GM18520 (cell line): ENCODE data around the gene ATXN7L1.

Source experiments
- ATAC-seq: cut with Tn5 transposase; IDR thresholded peaks from one replicate; pipeline ENCODE4 v1.9.1; 2021; ENCODE audit not compliant: unreplicated experiment

Gene ATXN7L1

GRCh38 chr7:105652359-105652993 is 223.9 kb downstream of the ATXN7L1 start:
- no peak for ATAC-seq

DNA sequence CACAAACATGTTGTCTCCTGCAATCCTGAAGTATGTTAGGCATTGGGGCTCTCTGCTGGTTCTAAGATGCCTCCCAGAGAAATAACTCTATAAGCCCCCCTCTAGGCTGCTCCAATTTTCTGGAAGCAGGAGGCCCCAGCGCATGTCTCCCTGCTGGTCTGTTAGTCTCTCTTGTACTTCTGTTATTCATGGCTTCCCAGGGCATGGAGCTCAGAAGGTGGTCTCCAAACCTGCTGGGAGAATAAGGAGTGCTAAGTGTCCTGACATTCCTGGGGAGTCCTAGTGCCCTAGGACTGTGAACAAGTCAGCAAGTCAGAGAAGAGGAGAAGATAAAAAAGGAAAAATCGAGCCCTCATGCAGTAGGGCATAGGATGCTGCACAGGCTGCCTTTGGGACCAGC is 224.6 kb downstream of the ATXN7L1 start:
- ATAC-seq = no peak

- ATAC-seq = no peak
Observed at GRCh38 chr7:105650382-105650970, 225.9 kb downstream of the ATXN7L1 start.

GRCh38 chr7:105649727-105650381 is 226.5 kb downstream of the ATXN7L1 start:
- ATAC-seq = no peak

GRCh38 chr7:105648561-105649401 is 227.6 kb downstream of the ATXN7L1 start:
- ATAC-seq = no peak

DNA sequence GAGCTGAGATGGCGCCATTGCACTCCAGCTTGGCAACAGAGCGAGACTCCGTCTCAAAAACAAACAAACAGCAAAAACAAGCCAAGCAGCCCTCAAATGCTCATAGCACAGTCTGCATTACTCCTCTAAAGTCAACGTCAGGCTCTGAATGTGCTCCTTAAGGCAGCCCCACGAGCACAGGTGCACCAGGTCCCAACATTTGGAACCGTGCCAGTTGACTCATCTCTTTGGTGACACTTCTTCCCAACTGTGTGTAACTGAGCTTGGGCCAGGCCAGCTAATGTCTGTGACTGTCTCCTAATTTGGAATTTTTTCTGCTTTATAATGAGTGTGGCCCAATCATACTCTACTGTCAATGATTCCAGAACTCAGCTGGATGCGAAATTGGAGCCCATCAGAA is 228.8 kb downstream of the ATXN7L1 start:
- ATAC-seq = no peak

GRCh38 chr7:105644937-105645336 is 231.5 kb downstream of the ATXN7L1 start:
- no peak for ATAC-seq

GRCh38 chr7:105643851-105644250 is 232.5 kb downstream of the ATXN7L1 start:
- no peak for ATAC-seq

DNA sequence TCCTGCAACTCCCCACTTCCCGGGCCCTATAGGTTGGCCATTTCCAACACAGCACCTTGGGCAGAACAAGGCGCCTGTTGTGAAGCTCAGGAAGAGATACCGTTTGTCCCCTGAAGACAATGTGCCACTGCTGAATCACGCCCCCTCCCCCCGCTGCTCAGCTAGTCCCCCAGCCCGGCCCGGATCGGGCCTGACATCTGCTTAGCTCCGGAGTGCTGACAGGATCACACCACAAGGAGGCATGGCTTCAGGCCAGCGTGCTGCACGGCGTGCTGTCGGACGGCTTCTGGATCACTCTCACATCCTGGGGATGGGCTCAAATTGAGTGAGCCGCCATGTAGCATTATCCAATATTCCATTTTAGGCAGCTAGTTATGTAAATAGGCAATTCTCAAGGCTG is 233.0 kb downstream of the ATXN7L1 start:
- ATAC-seq = no peak

GRCh38 chr7:105642264-105642663 is 234.1 kb downstream of the ATXN7L1 start:
- ATAC-seq = no peak

DNA sequence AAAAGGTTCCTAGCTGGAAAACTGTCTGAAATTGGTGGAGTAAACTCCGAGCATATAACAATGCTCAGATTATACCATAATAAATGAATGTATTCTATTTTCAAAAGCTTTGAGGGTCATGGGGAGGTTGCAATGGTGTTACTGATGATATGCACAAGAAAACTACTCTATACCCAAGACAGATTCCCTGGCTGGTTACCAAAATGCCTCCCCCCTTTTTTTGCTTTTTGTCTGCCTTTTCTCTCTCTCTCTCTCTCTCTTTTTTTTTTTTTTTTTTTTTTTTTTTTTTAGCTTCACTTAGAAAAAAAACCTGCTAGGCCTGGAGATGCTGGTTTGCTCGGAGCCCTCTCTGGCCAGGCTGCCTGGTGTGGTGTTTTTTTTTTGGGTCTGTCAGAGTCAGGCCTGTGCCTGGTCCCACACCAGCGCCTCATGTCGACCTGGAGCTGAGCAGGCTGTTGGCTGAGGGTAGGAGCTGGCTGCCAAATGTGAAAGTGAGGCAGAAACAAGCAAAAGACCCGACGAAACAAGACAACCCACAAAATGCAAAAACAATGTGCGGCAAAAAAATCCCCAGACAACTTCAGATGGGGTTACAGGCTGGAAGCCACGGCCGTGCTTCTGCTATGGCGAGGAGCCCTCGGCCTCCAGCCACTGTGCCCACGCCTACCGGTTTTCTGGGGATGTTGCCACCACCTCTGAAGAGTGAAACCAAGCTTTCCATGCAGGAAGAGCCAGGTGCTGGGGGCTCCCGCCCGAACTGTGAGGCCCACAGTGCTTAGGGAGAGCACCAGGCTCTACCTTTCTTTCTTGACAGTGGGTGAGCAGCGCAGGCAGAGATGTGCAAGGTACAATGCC is 235.2 kb downstream of the ATXN7L1 start:
- ATAC-seq = no peak

GRCh38 chr7:105639667-105640493 is 236.5 kb downstream of the ATXN7L1 start:
- no peak for ATAC-seq

GRCh38 chr7:105638902-105639495 is 237.4 kb downstream of the ATXN7L1 start:
- no peak for ATAC-seq

- no peak for ATAC-seq
Observed at GRCh38 chr7:105638334-105638733, 238.1 kb downstream of the ATXN7L1 start.

DNA sequence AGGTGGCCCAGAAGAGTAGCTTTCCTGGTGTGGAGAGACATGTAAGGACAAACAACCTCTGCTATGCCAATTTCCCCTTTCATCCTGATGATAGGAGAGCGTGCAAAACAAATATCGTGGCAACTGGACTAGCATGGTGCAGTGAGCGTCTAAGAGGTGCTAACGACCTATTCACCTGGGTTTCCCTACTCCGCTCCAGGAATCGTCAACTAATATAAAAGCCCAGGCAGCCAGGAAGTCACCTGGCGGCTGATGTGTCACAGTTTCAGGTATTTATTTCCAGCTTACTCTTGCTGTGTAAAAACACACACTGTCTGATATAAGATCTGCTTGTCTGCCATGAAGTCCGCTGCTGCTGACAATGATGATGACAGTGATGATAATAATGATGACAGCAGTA is 238.6 kb downstream of the ATXN7L1 start:
- no peak for ATAC-seq

DNA sequence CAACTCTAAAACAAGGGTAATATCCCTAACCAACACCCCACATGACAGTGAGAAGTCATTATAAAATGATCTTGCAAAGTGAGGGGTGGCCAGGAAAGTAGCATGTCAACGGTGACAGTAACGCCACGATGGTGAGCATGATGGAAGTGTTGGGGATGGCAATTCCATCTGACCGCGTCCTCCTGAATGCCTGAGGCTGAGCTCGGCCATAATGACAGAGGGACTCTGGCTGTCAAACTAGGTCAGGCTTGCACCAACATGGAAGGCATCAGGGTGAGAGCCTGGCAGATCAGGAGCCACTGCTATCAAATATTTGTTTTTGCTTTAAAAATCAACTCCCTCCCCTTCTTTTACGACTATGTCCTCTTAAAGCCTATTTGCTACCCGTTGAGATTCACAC is 239.4 kb downstream of the ATXN7L1 start:
- no peak for ATAC-seq

DNA sequence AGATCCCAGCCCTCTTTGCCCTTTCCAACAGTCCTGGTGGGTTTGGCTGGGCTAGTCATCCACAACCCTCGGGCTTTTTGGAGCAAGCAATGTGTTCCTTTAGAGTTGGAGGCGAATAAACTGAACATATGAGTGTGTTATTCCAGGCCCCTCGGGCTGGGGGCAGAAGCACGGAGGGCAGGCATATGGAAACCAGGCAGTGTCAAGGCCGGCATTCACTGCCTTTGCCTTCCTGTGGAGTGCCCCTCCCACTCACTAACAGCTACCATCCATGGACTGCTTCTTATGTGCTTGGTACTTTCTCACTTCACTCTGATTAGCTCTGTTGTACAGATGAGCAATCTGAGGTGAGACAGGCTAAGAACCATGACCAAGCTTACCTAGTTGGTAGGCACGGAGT is 241.2 kb downstream of the ATXN7L1 start:
- no peak for ATAC-seq

DNA sequence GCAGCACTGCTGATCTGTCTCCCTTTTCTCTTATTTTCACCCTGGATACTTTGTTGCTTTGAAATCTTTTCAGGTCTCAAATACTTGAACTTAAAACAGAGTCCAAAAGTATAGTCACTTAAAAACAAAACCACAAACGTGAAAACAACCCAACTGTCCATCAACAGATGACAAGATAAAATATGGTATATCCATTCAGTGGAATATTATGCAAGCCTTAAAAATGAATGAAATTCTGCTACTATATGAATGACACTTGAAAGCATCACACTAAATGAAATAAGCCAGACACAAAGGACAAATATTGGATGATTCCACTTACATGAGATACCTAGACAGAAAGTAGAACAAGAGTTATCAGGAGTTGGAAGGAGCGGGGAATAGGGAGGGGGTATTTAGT is 250.4 kb downstream of the ATXN7L1 start:
- no peak for ATAC-seq

GRCh38 chr7:105623906-105624305 is 252.5 kb downstream of the ATXN7L1 start:
- no peak for ATAC-seq
